HG02610 (cell line): ENCODE measurements around the gene ST6GALNAC1.
"Not testable (repeated sequence)": the region's sequence is repeated elsewhere in the genome, so short reads cannot be mapped to it uniquely, and the experiment has no call there.

Source experiments
- ATAC-seq: cut with Tn5 transposase; IDR thresholded peaks from one replicate; pipeline ENCODE4 v1.9.1; 2021; ENCODE audit warnings: mild to moderate bottlenecking, moderate library complexity; ENCODE audit not compliant: unreplicated experiment

Gene ST6GALNAC1

GRCh38 chr17:76612977-76613851, 30.3 kb downstream of the ST6GALNAC1 start:
- no peak for ATAC-seq

GRCh38 chr17:76612465-76612864, 31.1 kb downstream of the ST6GALNAC1 start:
- no peak for ATAC-seq

- no peak for ATAC-seq
These were observed 31.8 kb downstream of the ST6GALNAC1 start for GRCh38 chr17:76611758-76612157.

- not testable (repeated sequence) for ATAC-seq
These were observed 32.3 kb downstream of the ST6GALNAC1 start for GRCh38 chr17:76611080-76611749.

- not testable (repeated sequence) for ATAC-seq
These were observed 36.9 kb downstream of the ST6GALNAC1 start for GRCh38 chr17:76606685-76607084.

GRCh38 chr17:76601065-76601464, 42.5 kb downstream of the ST6GALNAC1 start:
- ATAC-seq: no peak

GRCh38 chr17:76599694-76600460, 43.7 kb downstream of the ST6GALNAC1 start:
- no peak for ATAC-seq

- ATAC-seq: no peak
These were observed 45.5 kb downstream of the ST6GALNAC1 start for GRCh38 chr17:76598004-76598439.

GRCh38 chr17:76597156-76598003, 46.2 kb downstream of the ST6GALNAC1 start:
- no peak for ATAC-seq

- ATAC-seq: no peak
These were observed 48.9 kb downstream of the ST6GALNAC1 start for GRCh38 chr17:76594690-76595089.

GRCh38 chr17:76593959-76594358, 49.6 kb downstream of the ST6GALNAC1 start:
- no peak for ATAC-seq

GRCh38 chr17:76593384-76593826, 50.2 kb downstream of the ST6GALNAC1 start:
- ATAC-seq: no peak

GRCh38 chr17:76588182-76588581, 55.4 kb downstream of the ST6GALNAC1 start:
- ATAC-seq: no peak

GRCh38 chr17:76586741-76587487, 56.6 kb downstream of the ST6GALNAC1 start:
- no peak for ATAC-seq

- ATAC-seq: no peak
These were observed 57.6 kb downstream of the ST6GALNAC1 start, which contains the start of gene ST6GALNAC2 for GRCh38 chr17:76585649-76586593. Gene ST6GALNAC2, minus strand, starts transcription at chr17:76585860. Its CDS starts 52 bp downstream, at chr17:76585808.

GRCh38 chr17:76585033-76585648, 58.4 kb downstream of the ST6GALNAC1 start:
- no peak for ATAC-seq

GRCh38 chr17:76584427-76585032, 59.0 kb downstream of the ST6GALNAC1 start:
- no peak for ATAC-seq
